HG02981 (cell line): ENCODE results near the gene CMTR2.

Source experiments
- ATAC-seq: cut with Tn5 transposase; IDR thresholded peaks from one replicate; pipeline ENCODE4 v1.9.1; 2021; ENCODE audit warnings: mild to moderate bottlenecking, moderate library complexity; ENCODE audit not compliant: unreplicated experiment

The CMTR2 gene

DNA sequence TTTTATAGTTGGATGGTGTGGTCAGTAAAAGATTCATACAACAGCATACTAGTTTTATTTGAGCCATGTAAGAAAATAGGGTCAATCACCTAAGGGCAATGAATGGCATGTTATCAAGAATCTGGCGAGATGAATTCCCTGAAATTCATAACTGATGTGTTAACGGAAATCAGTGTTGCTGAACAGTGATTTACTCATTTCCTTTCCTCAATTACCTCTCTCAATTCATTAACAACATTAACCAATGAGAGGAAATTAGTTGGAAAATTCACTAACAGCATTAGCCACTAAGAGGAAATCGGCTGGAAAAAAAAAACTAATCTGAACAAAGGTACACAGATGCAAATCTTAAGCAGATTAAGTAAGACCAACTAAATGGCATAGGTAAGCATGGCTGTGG lies 6.3 kb downstream of the CMTR2 start:
- ATAC-seq = no peak

DNA sequence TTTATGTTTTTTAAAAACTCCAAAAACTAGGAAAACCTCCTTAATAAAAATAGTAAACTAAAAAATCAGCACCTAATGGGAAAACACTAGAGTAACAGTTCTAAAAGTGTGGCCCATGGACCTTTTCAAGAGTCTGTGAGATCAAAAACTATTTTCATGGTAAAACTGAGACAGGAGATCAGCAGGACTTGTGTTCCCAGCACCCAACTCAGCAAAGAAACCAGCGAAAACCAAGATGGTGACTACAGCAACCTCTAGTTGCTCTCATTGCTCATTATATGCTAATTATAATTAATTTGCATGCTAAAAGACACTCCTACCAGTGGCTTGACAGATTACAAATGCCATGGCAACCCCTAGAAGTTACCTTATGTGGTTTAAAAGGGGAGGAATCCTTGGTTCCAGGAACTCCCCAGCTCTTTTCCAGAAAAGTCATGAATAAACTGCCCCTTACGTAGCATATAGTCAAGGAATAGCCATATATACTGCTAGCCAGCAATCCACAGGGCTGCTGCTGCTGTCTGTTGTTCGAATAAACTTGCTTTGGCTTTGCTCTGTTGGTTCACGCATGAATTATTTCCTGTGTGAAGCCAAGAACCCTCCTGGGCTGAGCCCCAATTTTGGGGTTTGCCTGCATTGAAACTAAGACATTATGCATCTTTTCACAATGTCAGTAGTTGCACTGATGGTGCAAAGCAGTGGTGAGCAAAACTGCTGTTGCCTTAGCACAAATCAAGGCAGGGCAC lies 12.4 kb downstream of the CMTR2 start:
- ATAC-seq = no peak

DNA sequence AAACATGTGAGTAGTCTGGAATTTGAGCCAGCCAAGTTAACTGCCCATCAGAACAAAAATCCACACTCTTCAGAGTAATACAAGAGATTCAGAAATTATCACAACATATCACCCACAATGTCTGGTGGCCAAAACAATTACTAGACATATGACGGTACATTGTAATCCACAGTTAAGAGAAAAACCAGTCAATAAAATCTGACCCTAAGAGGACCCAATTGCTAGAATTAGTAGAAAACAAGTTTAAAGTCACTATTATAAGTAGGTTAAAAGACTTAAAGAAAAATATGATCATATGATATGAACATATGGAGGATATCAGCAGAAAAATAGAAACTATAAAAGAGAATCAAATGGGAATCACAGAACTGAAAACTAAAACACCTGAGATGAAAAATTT lies 15.8 kb downstream of the CMTR2 start:
- ATAC-seq = no peak

DNA sequence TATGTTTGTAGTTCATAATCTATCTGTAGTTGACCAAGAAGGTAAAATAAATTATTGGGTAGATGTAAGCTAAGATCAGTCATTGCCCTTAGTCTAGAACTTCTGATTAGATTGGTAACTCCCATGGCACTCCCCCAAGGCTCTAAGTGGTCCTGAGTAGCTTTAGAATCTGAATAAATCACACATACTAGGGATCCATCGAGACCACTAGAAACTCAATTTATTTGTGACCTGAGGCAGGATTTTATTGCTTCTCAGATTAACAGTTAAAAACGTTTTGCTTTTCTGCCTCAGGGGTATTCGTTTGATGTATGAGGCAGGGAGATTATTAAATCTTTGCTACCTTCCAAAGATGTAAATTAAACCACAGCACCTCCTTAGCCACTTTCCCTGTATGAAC lies 24.9 kb downstream of the CMTR2 start:
- no peak for ATAC-seq

DNA sequence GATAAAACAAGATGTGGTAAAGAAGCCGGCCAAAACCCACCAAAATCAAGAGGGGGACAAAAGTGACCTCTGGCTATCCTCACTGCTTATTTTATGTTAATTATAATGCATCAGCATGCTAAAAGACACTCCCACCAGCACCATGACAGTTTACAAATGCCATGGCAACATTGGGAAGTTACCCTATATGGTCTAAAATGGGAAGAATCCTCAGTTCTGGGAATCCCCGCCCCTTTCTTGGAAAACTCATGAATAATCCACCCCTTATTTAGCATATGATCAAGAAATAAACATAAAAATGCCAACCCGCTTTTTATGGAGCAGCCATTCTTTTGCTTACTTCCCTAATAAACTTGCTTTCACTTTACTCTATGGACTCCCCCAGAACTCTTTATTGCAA lies 25.6 kb downstream of the CMTR2 start:
- ATAC-seq = no peak

DNA sequence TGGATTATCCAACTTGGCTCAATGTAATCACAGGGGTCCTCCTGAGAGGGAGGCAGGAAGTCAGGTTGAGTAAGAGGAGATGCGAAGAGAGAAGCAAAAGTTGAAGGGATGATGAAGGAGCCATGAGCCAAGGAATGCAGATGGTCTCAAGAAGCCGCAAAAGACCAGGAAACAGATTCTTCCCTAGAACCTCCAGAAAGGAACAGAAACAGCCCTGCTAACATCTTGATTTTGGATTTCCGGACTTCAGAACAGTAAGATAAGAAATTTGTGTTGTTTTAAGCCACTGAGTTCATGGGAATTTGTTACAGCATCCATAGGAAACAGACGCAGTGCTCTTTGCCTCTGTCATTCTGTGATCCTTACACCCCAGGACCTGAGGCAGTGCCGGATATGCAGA lies 26.8 kb downstream of the CMTR2 start:
- ATAC-seq = no peak

DNA sequence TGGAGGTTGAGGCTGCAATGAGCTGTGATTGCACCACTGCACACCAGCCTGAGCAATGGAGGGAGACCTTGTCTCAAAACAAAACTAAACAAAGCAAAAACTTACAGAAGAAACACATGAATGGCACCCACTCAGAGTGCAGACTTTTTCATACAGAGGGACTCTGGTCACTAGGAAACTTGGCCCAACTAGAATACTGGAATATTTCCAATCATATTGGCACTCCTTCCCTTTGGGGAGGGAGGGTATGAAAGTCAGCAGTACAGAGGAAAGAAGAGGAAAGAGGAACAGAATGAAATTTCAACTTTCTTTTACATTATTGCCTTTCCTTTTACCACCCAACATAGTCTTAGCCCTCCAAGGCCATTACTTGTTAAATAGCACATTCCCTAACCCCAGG lies 28.2 kb downstream of the CMTR2 start:
- no peak for ATAC-seq

DNA sequence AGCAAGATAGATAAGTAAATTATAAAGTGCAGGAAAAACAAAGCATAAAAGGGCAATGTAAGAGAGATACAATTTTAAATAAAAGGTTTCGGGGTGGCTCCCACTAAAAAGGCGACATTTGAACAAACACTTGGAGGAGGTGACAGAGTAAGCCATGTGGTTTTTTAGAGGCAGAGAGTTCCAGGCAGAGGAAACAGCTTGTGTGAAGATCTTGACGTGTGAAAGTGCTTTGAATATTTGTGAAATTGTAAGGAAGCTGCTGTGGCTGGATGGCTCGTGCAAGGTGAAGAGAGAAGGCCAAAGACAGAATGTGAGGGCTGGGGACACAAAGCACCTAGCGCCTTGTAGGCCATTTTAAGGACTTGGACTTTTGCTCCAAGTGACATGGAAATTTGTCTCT lies 30.1 kb downstream of the CMTR2 start:
- no peak for ATAC-seq

DNA sequence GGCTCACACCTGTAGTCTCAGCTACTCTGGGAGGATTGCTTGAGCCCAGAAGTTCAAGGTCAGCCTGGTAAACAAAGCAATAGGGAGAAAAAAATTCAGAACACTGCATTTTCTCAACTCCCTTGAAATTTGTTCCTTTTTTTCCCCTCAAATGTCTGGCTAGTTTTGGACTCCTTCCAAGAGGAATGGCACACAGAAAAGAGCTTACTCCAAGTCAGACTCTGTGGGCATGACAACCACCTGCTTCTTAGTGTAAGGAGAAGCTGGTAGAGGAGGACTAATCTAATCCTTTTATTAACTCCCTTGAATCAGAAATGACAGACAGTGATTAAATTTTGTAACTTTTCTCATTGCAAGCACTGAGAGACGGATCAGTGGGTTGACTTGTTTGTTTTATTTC lies 30.8 kb downstream of the CMTR2 start:
- ATAC-seq = no peak

DNA sequence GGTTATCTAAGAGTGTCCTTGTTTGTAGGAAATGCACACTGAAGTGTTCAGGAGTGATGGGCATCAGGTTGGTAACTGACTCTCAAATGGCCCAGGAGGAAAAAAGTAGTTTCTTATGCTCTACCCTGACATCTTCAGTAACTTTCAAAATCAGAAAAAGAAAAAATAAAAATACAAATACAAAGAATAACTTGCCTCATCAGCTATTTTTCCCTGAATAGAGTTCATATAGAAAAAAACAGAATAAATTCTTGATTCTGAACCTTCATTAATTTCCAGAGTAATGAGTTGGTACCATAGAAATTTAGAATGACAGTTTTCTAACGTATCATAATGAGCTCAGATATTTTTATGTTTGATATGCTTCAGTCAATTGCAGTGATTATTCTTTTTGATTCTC lies 31.4 kb downstream of the CMTR2 start:
- ATAC-seq = no peak

DNA sequence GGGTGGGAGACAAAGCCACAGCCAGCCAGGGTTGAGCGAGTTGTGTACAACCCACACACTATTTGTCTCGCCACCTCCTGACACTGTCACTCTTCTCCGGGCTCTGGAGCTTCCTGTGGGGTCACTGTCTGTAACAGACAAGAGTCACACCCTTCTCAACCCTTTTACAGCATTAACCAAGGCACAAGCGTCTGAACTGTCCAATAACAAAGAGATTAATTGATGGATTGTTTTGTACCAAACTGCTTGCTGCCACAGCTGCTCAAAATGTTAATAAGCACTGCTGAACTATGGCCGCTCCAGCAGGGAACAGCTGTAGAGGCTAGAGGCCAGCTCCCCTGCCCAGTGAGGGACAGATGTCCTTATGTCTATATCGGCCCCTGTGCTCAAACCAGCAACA lies 33.5 kb downstream of the CMTR2 start:
- ATAC-seq = no peak

DNA sequence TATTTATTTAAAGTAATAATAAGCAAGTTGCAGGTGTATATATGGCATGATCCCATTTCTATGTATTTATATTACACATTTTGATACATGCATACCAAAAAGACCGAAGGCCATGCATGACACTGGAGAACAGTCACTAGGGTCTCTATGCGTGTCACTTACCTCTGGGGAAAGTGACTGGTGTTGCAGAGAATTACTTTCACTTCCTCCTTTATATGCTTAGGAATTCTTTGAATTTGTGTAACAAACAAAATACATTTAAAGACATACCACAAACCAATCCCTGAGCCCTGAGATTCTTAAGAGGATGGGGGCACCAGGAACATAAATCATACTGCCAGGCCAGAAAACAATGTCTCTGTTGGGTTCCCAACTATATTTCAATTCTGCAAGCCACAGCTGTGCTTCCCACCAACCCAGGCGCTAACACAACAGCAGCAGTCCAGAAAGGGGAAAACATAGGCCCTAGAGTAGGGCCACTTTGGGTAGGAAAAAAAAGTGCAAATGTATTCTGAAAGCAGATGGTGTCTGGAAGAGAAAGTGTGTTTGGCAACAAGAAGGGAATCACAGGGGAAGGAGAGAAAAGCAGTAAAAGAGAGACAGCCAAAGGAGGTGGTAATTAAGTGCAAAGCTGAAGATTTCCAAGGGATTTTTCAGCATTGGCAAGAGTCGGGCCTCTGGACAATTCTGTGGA lies 34.2 kb downstream of the CMTR2 start:
- no peak for ATAC-seq

DNA sequence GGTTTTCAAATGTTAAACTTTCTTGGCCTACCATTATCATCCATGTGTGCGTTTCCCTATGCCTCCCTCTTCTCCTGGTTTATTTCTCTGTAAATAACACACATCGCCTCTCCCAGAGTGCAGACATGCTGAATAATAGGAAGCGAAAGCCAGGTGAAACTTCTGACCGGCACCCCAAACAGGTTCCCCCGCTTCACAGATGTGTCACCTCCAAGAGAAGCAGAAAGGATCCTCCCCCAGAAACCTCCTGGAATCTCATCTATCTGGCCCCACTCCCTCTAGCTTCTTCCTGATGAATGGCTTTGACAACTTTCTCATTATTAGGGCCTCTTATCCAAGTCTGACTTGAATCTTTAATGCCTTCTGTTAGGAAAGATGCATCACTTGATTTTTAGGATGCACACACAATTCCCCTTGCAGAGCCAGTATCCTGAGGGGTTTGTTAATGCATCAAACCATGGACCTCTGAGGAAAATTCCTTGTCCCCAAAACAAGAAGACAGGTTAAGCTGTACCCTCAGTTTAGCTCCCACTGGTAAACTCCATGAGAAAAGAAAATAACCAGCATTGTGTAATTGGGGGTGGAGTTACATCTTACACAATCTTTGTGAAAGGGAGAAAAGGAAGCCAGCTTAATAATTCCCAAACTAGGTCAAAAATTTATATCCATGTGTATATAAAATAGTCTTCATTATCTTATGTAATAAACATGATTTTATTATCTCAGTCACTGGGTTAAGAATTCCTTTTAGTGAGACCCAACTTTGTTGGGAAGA lies 38.6 kb downstream of the CMTR2 start:
- no peak for ATAC-seq

DNA sequence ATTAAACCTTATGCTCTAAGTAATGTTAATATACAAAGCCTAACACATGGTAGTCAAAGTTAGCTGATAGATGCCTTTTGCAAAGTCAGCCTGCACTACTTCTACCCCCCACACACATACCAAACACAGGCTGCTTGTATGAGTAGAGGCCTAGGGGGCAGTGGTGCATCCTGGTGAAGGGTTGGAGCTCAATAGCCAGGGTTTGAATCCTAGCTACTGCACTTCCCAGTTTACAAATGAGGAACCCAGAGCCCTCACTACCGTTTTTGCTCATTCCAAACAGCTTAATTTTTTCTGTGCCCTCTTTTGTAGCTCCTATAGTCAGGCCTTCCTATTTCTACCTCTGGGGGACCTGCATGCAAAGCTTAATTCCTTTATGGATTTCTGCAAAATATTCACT lies 39.8 kb downstream of the CMTR2 start:
- ATAC-seq = no peak

DNA sequence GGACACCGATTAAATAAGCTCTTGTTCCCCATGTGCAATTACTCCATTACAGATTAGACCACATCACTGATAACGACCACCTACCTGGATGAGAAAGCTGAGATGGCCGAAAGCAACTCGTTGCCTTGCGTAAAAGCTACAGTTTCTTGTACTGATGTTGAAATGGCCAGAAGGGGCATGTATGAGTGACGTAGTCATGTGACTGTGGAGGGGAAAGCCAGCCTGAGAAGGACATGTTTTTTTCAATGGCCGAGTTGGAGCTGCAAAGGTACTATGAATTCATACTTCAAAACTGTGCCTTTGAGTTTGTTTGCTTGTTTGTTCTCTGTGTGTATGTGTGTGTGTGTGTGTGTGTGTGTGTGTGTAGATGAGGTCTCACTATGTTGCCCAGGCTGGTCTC lies 41.7 kb downstream of the CMTR2 start:
- ATAC-seq = no peak

DNA sequence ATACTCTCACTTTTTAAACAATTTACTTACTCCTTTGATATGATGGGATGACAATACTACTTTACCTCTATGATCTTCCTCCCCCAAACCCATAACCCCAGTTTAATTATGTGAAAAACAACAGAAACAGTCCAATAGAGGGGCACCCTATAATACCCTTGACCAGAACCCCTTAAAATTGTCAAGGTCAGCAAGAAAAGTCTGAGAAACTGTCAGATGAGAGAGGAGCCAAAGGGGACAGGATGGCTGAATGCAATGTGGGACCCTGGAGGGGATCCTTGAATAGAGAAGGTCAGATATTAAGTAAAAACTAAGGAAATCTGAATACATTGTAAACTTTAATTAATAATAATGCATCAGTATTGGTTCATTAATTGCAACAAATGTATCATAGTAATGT lies 42.9 kb downstream of the CMTR2 start:
- ATAC-seq = no peak

DNA sequence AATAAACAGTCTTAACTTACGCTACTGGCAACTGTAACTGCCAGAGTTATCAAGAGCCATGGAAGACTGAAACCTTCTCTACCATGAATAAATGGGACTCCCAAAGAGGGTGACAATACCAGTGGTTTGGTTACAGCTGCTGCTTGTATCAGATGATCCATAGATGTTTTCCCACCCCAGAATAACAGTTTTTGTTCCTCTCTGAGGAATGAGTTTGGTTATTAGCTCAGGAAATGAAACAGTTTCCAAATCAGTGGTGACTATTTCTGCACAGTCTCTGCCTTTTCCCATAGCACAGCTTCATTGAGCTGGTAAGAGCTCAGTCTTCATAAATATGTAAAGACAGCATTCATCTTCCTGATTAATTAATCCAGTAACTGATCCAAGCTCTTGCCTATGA lies 44.7 kb downstream of the CMTR2 start:
- ATAC-seq = no peak

DNA sequence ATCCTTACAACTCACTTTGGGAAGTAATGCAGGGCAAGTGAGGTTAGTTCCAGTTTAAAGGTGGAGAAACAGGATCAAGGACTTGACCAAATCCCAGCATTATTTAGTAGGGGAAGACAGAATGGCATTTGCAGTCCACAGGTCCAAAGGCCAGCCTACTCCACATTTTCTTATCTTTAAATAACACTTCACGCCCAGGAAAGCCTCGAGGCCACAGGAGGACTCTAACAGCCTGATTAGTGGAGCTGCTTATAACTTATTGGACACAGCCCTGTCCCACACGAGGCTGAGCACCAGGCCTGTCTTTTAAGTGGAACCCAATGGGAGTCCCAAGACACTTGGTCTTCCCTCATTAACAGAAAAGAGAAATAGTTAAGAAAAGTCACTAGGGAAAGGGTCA lies 46.6 kb downstream of the CMTR2 start:
- no peak for ATAC-seq

DNA sequence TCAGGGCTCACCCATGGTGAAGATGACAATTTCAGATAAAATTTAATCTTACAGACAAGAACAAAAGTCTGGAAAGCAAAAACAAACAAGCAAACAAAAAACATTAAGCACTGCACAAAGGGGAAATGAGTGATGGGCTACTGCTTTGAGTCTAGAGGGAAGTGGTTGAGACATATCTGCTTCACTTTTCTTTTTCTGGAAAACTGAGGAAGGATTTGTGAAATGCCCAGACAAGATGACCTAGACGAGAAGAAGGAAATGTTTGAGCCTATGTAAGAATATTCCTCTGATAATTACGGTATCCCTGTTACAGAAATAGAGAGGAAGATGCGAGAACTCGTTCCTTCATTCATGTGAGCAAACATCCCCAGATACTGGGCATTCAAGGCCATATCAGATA lies 47.2 kb downstream of the CMTR2 start:
- no peak for ATAC-seq
